ENCODE measurements around the gene KRT31. TPM values are rescaled to one million over a fixed set of nuclear protein-coding genes. Genes with fewer than 3 reads are reported as not detected.
A peak's percentile ranks its signal among the peaks of the same experiment; 100 is the strongest.

KRT31 gene
- total RNA-seq, 1 experiment from 2014 or later: not detected

DNA sequence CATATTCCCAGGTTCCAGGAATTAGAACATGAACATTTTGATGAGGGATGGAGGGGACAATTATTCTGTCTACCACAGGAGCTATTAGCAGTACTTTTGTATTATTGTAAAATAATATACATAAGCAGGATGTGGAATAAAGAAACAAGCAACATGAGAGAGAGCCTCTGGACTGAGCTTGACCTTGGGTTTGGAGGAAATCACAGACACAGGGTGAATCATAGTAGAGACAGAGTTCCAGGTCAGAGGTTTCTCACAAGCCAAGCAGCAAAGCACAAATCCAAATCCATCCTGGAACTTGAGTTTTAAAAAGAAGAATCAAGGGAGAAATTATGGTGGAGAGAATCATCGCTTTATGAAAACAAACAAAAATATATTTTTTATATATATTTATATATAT lies 5.1 kb downstream of the KRT31 start:
- Mint-ChIP-seq H3K4me3 (ENCODE audit: unreplicated experiment) (no peak overlapping the region), H3K4me1 (ENCODE audit: low read depth, unreplicated experiment) (peaks cover 15% of the 10 kb centered on the region), H3K27me3 (ENCODE audit: insufficient read depth, unreplicated experiment) (no peaks in the 10 kb centered on the region), H3K9me3 (ENCODE audit: unreplicated experiment) (no peaks in the 10 kb centered on the region), H3K36me3 (ENCODE audit: insufficient read depth, unreplicated experiment) (no peaks in the 10 kb centered on the region), H3K27ac (ENCODE audit: unreplicated experiment) (no peak overlapping the region)
- H3K4me3 ChIP-seq (ENCODE audit: low read depth, low read length): no peak overlapping the region
- CTCF ChIA-PET: no interaction called here
- no TSS peak for BruUV-seq (replicated peaks)
- TF ChIP-seq, protein P1, sequence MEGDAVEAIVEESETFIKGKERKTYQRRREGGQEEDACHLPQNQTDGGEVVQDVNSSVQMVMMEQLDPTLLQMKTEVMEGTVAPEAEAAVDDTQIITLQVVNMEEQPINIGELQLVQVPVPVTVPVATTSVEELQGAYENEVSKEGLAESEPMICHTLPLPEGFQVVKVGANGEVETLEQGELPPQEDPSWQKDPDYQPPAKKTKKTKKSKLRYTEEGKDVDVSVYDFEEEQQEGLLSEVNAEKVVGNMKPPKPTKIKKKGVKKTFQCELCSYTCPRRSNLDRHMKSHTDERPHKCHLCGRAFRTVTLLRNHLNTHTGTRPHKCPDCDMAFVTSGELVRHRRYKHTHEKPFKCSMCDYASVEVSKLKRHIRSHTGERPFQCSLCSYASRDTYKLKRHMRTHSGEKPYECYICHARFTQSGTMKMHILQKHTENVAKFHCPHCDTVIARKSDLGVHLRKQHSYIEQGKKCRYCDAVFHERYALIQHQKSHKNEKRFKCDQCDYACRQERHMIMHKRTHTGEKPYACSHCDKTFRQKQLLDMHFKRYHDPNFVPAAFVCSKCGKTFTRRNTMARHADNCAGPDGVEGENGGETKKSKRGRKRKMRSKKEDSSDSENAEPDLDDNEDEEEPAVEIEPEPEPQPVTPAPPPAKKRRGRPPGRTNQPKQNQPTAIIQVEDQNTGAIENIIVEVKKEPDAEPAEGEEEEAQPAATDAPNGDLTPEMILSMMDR (IDR thresholded peaks at IDR 0.05; ENCODE audit: insufficient read depth in 1 of 2, low read depth in 1 of 2, low read length in 1 of 2, severe bottlenecking in 1 of 2, unreplicated experiment in 1 of 2): no peak
- peaks cover 19% of the 10 kb centered on the region for H3K4me1 ChIP-seq
- intact Hi-C loops (cut with micrococcal nuclease; ENCODE audit: unreplicated experiment): no loop called here
- no peaks in the 10 kb centered on the region for H3K27me3 ChIP-seq (replicated peaks; ENCODE audit: control insufficient read depth, insufficient read depth, low read length)
- no peak for DNase-seq
- H3K9me3 ChIP-seq: no peaks in the 10 kb centered on the region
- POLR2A ChIA-PET: no interaction called here
- H3K36me3 ChIP-seq (ENCODE audit: control insufficient read depth, insufficient read depth, low read length): no peaks in the 10 kb centered on the region

DNA sequence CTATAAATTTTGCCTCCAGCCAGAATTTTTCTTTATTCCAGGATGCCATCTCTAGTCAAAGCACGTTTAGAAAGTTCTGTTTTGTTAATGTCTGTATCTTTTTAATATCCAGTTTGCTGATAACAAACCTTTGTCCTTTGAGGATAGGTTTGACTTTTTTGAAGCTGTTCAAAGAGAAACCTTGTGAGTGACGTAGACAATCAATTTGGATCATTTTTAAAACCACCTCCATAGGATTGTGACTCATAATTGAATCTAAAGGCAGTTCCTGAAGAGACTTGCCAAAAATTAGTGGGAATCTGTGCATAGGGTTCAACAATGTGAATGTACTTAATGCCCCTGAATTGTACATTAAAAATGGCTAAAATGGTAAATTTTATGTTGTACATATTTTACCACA lies 5.9 kb downstream of the KRT31 start:
- Histone ChIP-seq H3K36me3 (ENCODE audit: control insufficient read depth, insufficient read depth, low read length) (no peaks in the 10 kb centered on the region), H3K4me3 (ENCODE audit: low read depth, low read length) (no peak overlapping the region), H3K27me3 (replicated peaks; ENCODE audit: control insufficient read depth, insufficient read depth, low read length) (no peaks in the 10 kb centered on the region), H3K9me3 (peaks cover 2% of the 10 kb centered on the region; the same call in 1 of the 2 replicates), H3K4me1 (peaks cover 19% of the 10 kb centered on the region)
- intact Hi-C loops (cut with micrococcal nuclease; ENCODE audit: unreplicated experiment): no loop called here
- ChIA-PET POLR2A (no interaction called here), CTCF (interaction anchor here (1.5 to 1.6 kb wide), 2 partner anchors 26 to 271 kb away, joined by 5 to 6 read pairs; no protein-coding TSS in a partner anchor)
- H3K27me3 Mint-ChIP-seq (ENCODE audit: insufficient read depth, unreplicated experiment): no peaks in the 10 kb centered on the region
- peaks cover 6% of the 10 kb centered on the region for H3K9me3 Mint-ChIP-seq (ENCODE audit: unreplicated experiment)
- H3K4me1 Mint-ChIP-seq (ENCODE audit: low read depth, unreplicated experiment): peaks cover 15% of the 10 kb centered on the region
- DNase-seq: no peak
- TF ChIP-seq, protein P1 (IDR thresholded peaks at IDR 0.05; ENCODE audit: insufficient read depth in 1 of 2, low read depth in 1 of 2, low read length in 1 of 2, severe bottlenecking in 1 of 2, unreplicated experiment in 1 of 2): no peak
- no TSS peak for BruUV-seq (replicated peaks)
- H3K27ac Mint-ChIP-seq (ENCODE audit: unreplicated experiment): no peak overlapping the region
- H3K36me3 Mint-ChIP-seq (ENCODE audit: insufficient read depth, unreplicated experiment): no peaks in the 10 kb centered on the region
- H3K4me3 Mint-ChIP-seq (ENCODE audit: unreplicated experiment): no peak overlapping the region

DNA sequence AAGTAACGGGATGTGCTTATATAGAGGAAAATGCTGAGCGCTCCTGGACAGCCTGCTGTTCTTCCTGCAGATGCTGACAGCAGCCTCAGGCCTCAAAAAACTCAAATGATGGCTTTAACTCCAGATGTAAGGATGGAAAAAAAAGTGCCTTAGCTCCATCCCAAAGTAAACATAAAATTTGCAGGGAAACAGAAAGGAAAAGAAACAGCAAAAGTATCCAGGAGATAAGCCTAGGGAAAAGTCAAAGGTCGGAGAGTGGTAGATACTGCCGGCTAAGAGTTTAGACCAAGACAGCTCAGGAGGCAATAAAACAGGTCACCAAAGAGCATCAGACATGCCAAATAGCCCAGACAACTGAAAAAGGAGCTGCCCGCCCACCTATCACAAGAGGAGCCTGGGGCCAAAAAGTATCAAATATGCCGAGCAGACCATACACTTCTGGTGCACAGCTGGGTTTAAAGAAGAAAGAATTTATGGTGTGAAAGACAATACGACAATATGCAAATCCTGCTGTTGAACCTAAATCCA lies 6.9 kb downstream of the KRT31 start:
- DNase-seq: peak; percentile 43 to 62
- no peaks in the 10 kb centered on the region for H3K36me3 ChIP-seq (ENCODE audit: control insufficient read depth, insufficient read depth, low read length)
- intact Hi-C loops (cut with micrococcal nuclease; ENCODE audit: unreplicated experiment): no loop called here
- H3K4me3 ChIP-seq (ENCODE audit: low read depth, low read length): no peak overlapping the region
- no peaks in the 10 kb centered on the region for H3K27me3 ChIP-seq (replicated peaks; ENCODE audit: control insufficient read depth, insufficient read depth, low read length)
- ChIA-PET POLR2A (no interaction called here), CTCF (interaction anchor here (0.6 to 1.6 kb wide), 6 partner anchors 27 to 688 kb away, joined by 3 to 6 read pairs (median 4); no protein-coding TSS in a partner anchor)
- no peak overlapping the region for H3K4me3 Mint-ChIP-seq (ENCODE audit: unreplicated experiment)
- TF ChIP-seq, protein P1 (IDR thresholded peaks at IDR 0.05; ENCODE audit: insufficient read depth in 1 of 2, low read depth in 1 of 2, low read length in 1 of 2, severe bottlenecking in 1 of 2, unreplicated experiment in 1 of 2): no peak
- peaks cover 7% of the 10 kb centered on the region; the same call in 1 of the 2 replicates for H3K9me3 ChIP-seq
- peaks cover 15% of the 10 kb centered on the region for H3K4me1 Mint-ChIP-seq (ENCODE audit: low read depth, unreplicated experiment)
- H3K27me3 Mint-ChIP-seq (ENCODE audit: insufficient read depth, unreplicated experiment): no peaks in the 10 kb centered on the region
- BruUV-seq (replicated peaks): no TSS peak
- H3K36me3 Mint-ChIP-seq (ENCODE audit: insufficient read depth, unreplicated experiment): no peaks in the 10 kb centered on the region
- no peak overlapping the region for H3K27ac Mint-ChIP-seq (ENCODE audit: unreplicated experiment)
- peaks cover 11% of the 10 kb centered on the region for H3K9me3 Mint-ChIP-seq (ENCODE audit: unreplicated experiment)
- H3K4me1 ChIP-seq: peaks cover 19% of the 10 kb centered on the region
